A549 (cell line): Measurements from ENCODE around the gene STK16. TPM values are rescaled to one million over a fixed set of nuclear protein-coding genes. Genes with fewer than 3 reads are reported as not detected.

Experiments
- ATAC-seq, 2 experiments: fragments of 200-7000 bp in 1 of 2; fragments of >200 bp in 1 of 2; cut with Nextera tagmentation in 1 of 2; cut with Tn5 transposase in 1 of 2; 3 replicates each; pipeline versions ENCODE4 v1.8.0 to v1.9.1; 2018 to 2020; ENCODE audit warnings: mild to moderate bottlenecking in 1 of 2, moderate library complexity in 1 of 2
- CTCF ChIA-PET: fragments of 300-600 bp; sonication (Branson Sonifier 250); formaldehyde crosslinking; extraction: SDS; loops from one replicate; lab custom pipeline; 2021; ENCODE audit warnings: antibody characterized with exemption, inconsistent platforms; lab: Yijun Ruan, JAX
- POLR2A ChIA-PET: fragments of 350-600 bp; formaldehyde crosslinking; extraction: SDS; loops from one replicate; lab custom pipeline; 2021; ENCODE audit warnings: antibody characterized with exemption, inconsistent platforms; lab: Yijun Ruan, JAX
- DNase-seq, 2 experiments: peaks; one replicate each; pipeline versions ENCODE4 v3.0.0 to v3.0.0-alpha.2; 2011 to 2016; ENCODE audit warnings: low read depth in 1 of 2, low spot score in 1 of 2
- FAIRE-seq: peaks from 2 replicates; lab custom pipeline; 2011; peaks lifted over from hg19 to GRCh38; lab: Jason Lieb, UNC
- H3K27ac ChIP-seq, 2 experiments: fragments of >200 bp; sonication (Bioruptor Twin); formaldehyde crosslinking; 3 replicates each; pipeline ENCODE4 v1.5.1; 2016 to 2017
- H3K4me1 ChIP-seq: fragments of >200 bp; sonication (Bioruptor Twin); formaldehyde crosslinking; 3 replicates; pipeline ENCODE4 v1.6.1; 2016
- H3K4me2 ChIP-seq: fragments of >200 bp; sonication (Bioruptor Twin); formaldehyde crosslinking; 3 replicates; pipeline ENCODE4 v1.6.1; 2016
- H3K4me3 ChIP-seq: fragments of >200 bp; sonication (Bioruptor Twin); formaldehyde crosslinking; 3 replicates; pipeline ENCODE4 v1.5.1; 2016
- H3K9me3 ChIP-seq: fragments of >200 bp; sonication (Bioruptor Twin); formaldehyde crosslinking; 3 replicates; pipeline ENCODE4 v1.6.1; 2016
- BCL3 ChIP-seq: fragments of >200 bp; sonication (Bioruptor Twin); formaldehyde crosslinking; IDR thresholded peaks from 3 replicates; pipeline ENCODE4 v1.6.1; 2016
- CHD2 ChIP-seq: fragments of 150-350 bp; IDR thresholded peaks from 2 replicates; pipeline ENCODE4 v1.6.1; 2014; ENCODE audit warnings: low read length; ENCODE audit not compliant: partially characterized antibody
- E2F6 ChIP-seq: IDR thresholded peaks from 2 replicates; pipeline ENCODE4 v1.6.1; 2012; ENCODE audit warnings: low read depth, borderline replicate concordance
- EHF ChIP-seq: fragments of 250-450 bp; sonication (Bioruptor Pico); IDR thresholded peaks from 2 replicates; pipeline ENCODE4 v1.5.0; 2020; ENCODE audit warnings: mild to moderate bottlenecking
- EHMT2 ChIP-seq: fragments of 200-600 bp; sonication (generic); IDR thresholded peaks from 2 replicates; pipeline ENCODE4 v1.6.1; 2016; ENCODE audit warnings: antibody characterized with exemption, low read depth, mild to moderate bottlenecking, moderate library complexity
- FOSB ChIP-seq: fragments of 250-450 bp; sonication (Bioruptor Pico); IDR thresholded peaks from 2 replicates; pipeline ENCODE4 v1.5.0; 2020; ENCODE audit warnings: mild to moderate bottlenecking, moderate library complexity
- FOXS1 ChIP-seq: fragments of 250-450 bp; sonication (Bioruptor Pico); IDR thresholded peaks from 2 replicates; pipeline ENCODE4 v1.5.0; 2020; ENCODE audit warnings: mild to moderate bottlenecking, moderate library complexity
- GATA3 ChIP-seq: IDR thresholded peaks from 2 replicates; pipeline ENCODE4 v1.6.1; 2012; ENCODE audit warnings: borderline replicate concordance
- HDAC2 ChIP-seq: fragments of 200-600 bp; sonication (generic); IDR thresholded peaks from 2 replicates; pipeline ENCODE4 v1.6.1; 2016
- HOXA7 ChIP-seq: fragments of 250-450 bp; sonication (Bioruptor Pico); IDR thresholded peaks from 2 replicates; pipeline ENCODE4 v1.5.0; 2020; ENCODE audit warnings: mild to moderate bottlenecking, moderate library complexity
- HOXB13 ChIP-seq: fragments of 250-450 bp; sonication (Bioruptor Pico); IDR thresholded peaks from 2 replicates; pipeline ENCODE4 v1.5.0; 2020; ENCODE audit warnings: low read depth, mild to moderate bottlenecking, moderate library complexity
- POLR2A ChIP-seq: IDR thresholded peaks from 2 replicates; pipeline ENCODE4 v1.6.1; 2012; ENCODE audit warnings: mild to moderate bottlenecking, low read length
- RCOR1 ChIP-seq: fragments of 150-350 bp; IDR thresholded peaks from 2 replicates; pipeline ENCODE4 v1.6.1; 2014; ENCODE audit warnings: antibody characterized with exemption, low read length, low read depth
- RNF2 ChIP-seq: fragments of 200-600 bp; sonication (generic); IDR thresholded peaks from 2 replicates; pipeline ENCODE4 v1.6.1; 2016; ENCODE audit warnings: low read depth, mild to moderate bottlenecking, antibody characterized with exemption, moderate library complexity, borderline replicate concordance
- ZFP36 ChIP-seq: fragments of 450-650 bp; IDR thresholded peaks from 2 replicates; pipeline ENCODE4 v1.6.1; 2014; ENCODE audit warnings: borderline replicate concordance; ENCODE audit not compliant: partially characterized antibody
- WGBS: methylation state at CpG from one replicate; pipeline ENCODE4 v1.1.6; 2017; ENCODE audit errors: missing lambda C conversion rate; 5-methylcytosine and 5-hydroxymethylcytosine counted together
- polyA plus RNA-seq, 4 experiments: library from polyadenylated mRNA; depleted of rRNA in 3 of 4; stranded (reverse); fragments of >200 nt; fragmentation: RNase III in 1 of 4; extraction: RNeasy Plus Mini Kit Qiagen cat#74134 plus additional on column Dnase treatment in 1 of 4; gene quantifications; 2 replicates in 3 of 4; 3 replicates in 1 of 4; pipeline ENCODE4 v1.2.3, GENCODE V29; 2011 to 2017
- TF ChIP-seq, protein P1 (sequence below): fragments of >200 bp; sonication (Bioruptor Twin); formaldehyde crosslinking; IDR thresholded peaks from 2 replicates; pipeline ENCODE4 v1.6.1; 2016
- TF ChIP-seq, protein P2 (sequence below): fragments of 250-450 bp; sonication (Bioruptor Pico); IDR thresholded peaks from 2 replicates; pipeline ENCODE4 v1.5.0; 2020; ENCODE audit warnings: low read depth, mild to moderate bottlenecking, moderate library complexity
- TF ChIP-seq, protein P3 (sequence below): fragments of 250-450 bp; sonication (Bioruptor Pico); IDR thresholded peaks from 2 replicates; pipeline ENCODE4 v1.5.0; 2021; ENCODE audit warnings: mild to moderate bottlenecking, moderate library complexity, borderline replicate concordance

The STK16 gene
- polyA plus RNA-seq, 2 of the 4 experiments (the other 2 are of a cell fraction) = 37.0 to 43.3 TPM

GRCh38 chr2:219250049-219250781 lies 4.9 kb downstream of the STK16 start:
- no peak for ATAC-seq
- peak overlapping the region; percentile 25; the same call in 2 of the 3 replicates for H3K4me3 ChIP-seq
- TF ChIP-seq, protein P1, sequence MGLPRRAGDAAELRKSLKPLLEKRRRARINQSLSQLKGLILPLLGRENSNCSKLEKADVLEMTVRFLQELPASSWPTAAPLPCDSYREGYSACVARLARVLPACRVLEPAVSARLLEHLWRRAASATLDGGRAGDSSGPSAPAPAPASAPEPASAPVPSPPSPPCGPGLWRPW = no peak
- TF ChIP-seq GATA3 (0 out of 2 replicates have a peak, but pooled peaks have one; percentile 11), HOXB13 (CRISPR knock-in tag) (no peak)
- TF ChIP-seq, protein P2, sequence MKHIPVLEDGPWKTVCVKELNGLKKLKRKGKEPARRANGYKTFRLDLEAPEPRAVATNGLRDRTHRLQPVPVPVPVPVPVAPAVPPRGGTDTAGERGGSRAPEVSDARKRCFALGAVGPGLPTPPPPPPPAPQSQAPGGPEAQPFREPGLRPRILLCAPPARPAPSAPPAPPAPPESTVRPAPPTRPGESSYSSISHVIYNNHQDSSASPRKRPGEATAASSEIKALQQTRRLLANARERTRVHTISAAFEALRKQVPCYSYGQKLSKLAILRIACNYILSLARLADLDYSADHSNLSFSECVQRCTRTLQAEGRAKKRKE (CRISPR knock-in tag) = no peak
- peak overlapping the region; percentile 90 for H3K27ac ChIP-seq
- H3K4me1 ChIP-seq = peaks cover 67% of the 10 kb centered on the region
- POLR2A ChIA-PET = interaction anchor here (1.2 to 3.1 kb wide), 7 partner anchors 20 to 45 kb away, joined by 5 to 34 read pairs (median 19); partner anchors contain the start of genes ABCB6, ANKZF1, ATG9A and DNAJB2
- CTCF ChIA-PET = interaction anchor here (0.7 to 12.6 kb wide), 6 partner anchors 8 to 79 kb away, joined by 3 to 241 read pairs (median 4); partner anchors contain the start of genes CNPPD1 and DNAJB2
- H3K9me3 ChIP-seq = no peaks in the 10 kb centered on the region
- peak overlapping the region; percentile 96 for H3K4me2 ChIP-seq
- DNase-seq = no peak
- FAIRE-seq = no peak
- WGBS = 64% methylated on average over 19 of the region's 22 CpGs

DNA sequence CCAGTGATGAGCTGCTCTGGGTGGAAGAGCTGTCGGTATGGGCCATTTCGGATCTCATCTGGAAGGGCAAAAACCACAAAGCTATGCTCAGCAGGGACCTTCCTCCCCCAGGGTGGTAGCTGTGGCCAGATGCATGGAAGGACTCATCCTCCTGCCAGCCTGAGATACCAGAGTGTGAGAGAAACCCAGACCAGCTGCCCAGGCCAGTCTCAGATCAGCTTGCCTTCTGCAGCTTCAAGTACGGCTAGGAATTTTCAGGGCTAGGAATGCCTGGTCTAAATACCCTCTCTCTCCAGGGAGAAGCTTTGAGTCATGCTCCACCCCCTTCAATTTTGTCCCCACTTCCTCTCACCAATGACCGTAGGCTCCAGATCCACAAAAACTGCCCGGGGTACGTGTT lies 6.4 kb downstream of the STK16 start:
- peak overlapping the region; percentile 71 for H3K4me3 ChIP-seq

GRCh38 chr2:219252084-219252483 lies 6.8 kb downstream of the STK16 start:
- TF ChIP-seq ZFP36 (no peak), POLR2A (no peak), HOXA7 (CRISPR knock-in tag) (no peak), RNF2 (no peak), CHD2 (no peak), E2F6 (no peak)
- TF ChIP-seq, protein P3, sequence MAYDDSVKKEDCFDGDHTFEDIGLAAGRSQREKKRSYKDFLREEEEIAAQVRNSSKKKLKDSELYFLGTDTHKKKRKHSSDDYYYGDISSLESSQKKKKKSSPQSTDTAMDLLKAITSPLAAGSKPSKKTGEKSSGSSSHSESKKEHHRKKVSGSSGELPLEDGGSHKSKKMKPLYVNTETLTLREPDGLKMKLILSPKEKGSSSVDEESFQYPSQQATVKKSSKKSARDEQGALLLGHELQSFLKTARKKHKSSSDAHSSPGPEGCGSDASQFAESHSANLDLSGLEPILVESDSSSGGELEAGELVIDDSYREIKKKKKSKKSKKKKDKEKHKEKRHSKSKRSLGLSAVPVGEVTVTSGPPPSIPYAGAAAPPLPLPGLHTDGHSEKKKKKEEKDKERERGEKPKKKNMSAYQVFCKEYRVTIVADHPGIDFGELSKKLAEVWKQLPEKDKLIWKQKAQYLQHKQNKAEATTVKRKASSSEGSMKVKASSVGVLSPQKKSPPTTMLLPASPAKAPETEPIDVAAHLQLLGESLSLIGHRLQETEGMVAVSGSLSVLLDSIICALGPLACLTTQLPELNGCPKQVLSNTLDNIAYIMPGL = no peak
- peak overlapping the region; percentile 96 for H3K4me2 ChIP-seq
- H3K27ac ChIP-seq = peak overlapping the region; percentile 90
- H3K4me3 ChIP-seq = peak overlapping the region; percentile 71
- ChIA-PET CTCF (interaction anchor here (0.6 to 12.6 kb wide), 10 partner anchors 13 to 278 kb away, joined by 3 to 241 read pairs (median 4); partner anchors contain the start of genes ANKZF1, ATG9A, CNPPD1 and DNAJB2), POLR2A (interaction anchor here (0.5 to 4.5 kb wide), 7 partner anchors 22 to 60 kb away, joined by 4 to 65 read pairs (median 6); partner anchors contain the start of genes ANKZF1, ATG9A and DNAJB2)
- no peak for DNase-seq
- ATAC-seq = no peak
- no peak for FAIRE-seq
- H3K4me1 ChIP-seq = peaks cover 56% of the 10 kb centered on the region
- no peaks in the 10 kb centered on the region for H3K9me3 ChIP-seq
- 46% methylated on average over 4 of the region's 5 CpGs for WGBS

More for the DNA sequence above, 6.4 kb downstream of the STK16 start:
- Histone ChIP-seq H3K4me2 (peak overlapping the region; percentile 96), H3K4me1 (peaks cover 61% of the 10 kb centered on the region), H3K27ac (peak overlapping the region; percentile 90; a peak in 5 of 6 replicates), H3K9me3 (no peaks in the 10 kb centered on the region)
- 78% methylated on average over 6 of the region's 6 CpGs for WGBS
- ChIA-PET POLR2A (interaction anchor here (1.3 to 4.5 kb wide), 4 partner anchors 22 to 43 kb away, joined by 4 to 65 read pairs (median 14); partner anchors contain the start of genes ANKZF1, ATG9A and DNAJB2), CTCF (interaction anchor here (0.6 to 12.6 kb wide), 6 partner anchors 22 to 81 kb away, joined by 3 to 241 read pairs (median 4); partner anchors contain the start of genes ANKZF1, ATG9A, CNPPD1 and DNAJB2)
- ATAC-seq (no peak), FAIRE-seq (no peak), DNase-seq (no peak)
- TF ChIP-seq CHD2 = no peak
- no peak for TF ChIP-seq EHMT2
- no peak for TF ChIP-seq RCOR1
- TF ChIP-seq BCL3 = no peak
- no peak for TF ChIP-seq HDAC2
- TF ChIP-seq FOSB = no peak
- no peak for TF ChIP-seq EHF (CRISPR knock-in tag)
- TF ChIP-seq RNF2 = no peak
- no peak for TF ChIP-seq FOXS1 (CRISPR knock-in tag)
